ENCODE results near the gene RRAS.
A peak's percentile ranks its signal among the peaks of the same experiment; 100 is the strongest.

The RRAS gene

GRCh38 chr19:49596954-49597702 lies 42.8 kb downstream of the RRAS start:
- DNase-seq (ENCODE audit: extremely low read depth in 1 of 2, low read depth in 1 of 2) = no peak

GRCh38 chr19:49596407-49596806 lies 43.5 kb downstream of the RRAS start:
- no peak for DNase-seq (ENCODE audit: extremely low read depth in 1 of 2, low read depth in 1 of 2)

GRCh38 chr19:49595819-49596404 lies 44.0 kb downstream of the RRAS start:
- no peak for DNase-seq (ENCODE audit: extremely low read depth in 1 of 2, low read depth in 1 of 2)

GRCh38 chr19:49594993-49595818 lies 44.7 kb downstream of the RRAS start:
- no peak for DNase-seq (ENCODE audit: extremely low read depth in 1 of 2, low read depth in 1 of 2)

DNA sequence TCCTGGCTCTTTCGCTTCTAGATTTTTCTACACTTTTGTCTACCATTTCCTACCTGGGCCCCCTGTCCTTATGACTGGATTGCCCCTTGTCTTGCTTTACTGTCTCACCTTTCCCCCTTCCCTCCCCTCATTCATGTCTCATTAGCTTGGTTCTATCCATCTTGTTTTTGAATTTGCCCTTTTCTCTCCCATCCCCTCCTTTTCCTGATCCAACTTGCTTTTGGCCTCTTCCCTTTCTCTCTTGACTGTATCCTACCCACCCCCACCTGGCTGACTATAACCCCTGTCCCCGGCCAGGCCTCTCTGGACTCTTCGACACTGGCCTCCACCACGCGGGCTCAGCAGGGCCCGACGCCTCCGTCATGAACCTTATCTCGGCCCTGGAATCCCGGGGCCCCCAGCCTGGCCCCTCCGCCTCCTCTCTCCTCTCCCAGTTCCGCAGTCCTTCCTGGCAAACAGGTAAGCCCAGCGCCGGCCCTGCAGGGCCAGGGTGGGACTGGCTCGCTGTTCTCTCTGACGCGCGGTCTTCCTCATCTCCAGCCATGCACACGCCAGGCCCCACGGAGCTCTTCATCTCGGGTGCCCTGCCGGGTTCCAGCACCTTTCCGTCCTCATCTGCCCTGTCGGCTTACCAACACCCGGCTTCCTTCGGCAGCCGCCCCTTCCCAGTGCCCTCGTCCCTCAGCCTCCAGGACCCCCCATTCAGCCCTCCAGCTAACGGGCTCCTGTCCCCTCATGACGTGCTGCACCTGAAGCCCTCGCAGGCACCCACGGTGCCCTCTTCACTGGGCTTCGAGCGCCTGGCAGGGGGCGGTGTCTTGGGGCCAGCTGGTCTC lies 45.6 kb downstream of the RRAS start:
- no peak for DNase-seq (ENCODE audit: extremely low read depth in 1 of 2, low read depth in 1 of 2)

GRCh38 chr19:49593233-49594113 lies 46.5 kb downstream of the RRAS start:
- peak; percentile 82 to 94 for DNase-seq (ENCODE audit: extremely low read depth in 1 of 2, low read depth in 1 of 2)

DNA sequence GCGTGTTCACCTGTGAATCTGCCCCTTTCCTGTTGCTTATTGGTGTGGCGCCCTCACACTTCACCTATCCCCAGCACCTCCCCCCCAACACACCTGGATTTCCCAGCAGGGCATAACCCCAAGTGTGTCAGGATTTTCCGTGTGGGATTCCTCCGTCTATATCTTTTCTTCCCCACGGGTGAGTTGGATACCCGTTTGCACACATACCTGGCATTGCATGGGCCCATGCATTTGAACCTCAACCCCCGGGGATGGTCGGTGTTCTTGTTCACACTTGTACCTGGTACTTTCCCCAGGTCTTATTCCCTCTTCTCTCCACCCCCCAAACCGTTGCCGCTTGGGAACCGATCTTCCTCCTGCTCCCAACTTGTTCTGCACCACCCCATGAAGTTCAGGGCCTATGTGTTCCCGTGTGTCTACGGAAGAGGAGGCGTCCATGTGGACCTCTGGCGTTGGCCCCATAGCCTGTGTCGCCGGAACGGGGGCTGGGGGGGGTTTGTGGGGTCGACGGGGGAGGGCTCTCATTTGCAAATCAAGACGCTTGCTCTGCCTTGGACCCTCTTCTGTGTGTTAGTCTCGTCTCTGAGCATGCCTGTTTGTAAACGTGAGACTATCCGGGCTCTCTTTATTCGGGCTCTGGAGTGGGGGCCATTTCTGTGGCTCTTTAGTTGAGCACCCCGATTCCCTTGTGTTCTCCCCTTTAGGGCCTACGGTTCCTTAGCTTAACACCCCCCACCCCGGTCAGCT lies 47.3 kb downstream of the RRAS start:
- no peak for DNase-seq (ENCODE audit: extremely low read depth in 1 of 2, low read depth in 1 of 2)

GRCh38 chr19:49591731-49592485 lies 48.0 kb downstream of the RRAS start:
- no peak for DNase-seq (ENCODE audit: extremely low read depth in 1 of 2, low read depth in 1 of 2)

DNA sequence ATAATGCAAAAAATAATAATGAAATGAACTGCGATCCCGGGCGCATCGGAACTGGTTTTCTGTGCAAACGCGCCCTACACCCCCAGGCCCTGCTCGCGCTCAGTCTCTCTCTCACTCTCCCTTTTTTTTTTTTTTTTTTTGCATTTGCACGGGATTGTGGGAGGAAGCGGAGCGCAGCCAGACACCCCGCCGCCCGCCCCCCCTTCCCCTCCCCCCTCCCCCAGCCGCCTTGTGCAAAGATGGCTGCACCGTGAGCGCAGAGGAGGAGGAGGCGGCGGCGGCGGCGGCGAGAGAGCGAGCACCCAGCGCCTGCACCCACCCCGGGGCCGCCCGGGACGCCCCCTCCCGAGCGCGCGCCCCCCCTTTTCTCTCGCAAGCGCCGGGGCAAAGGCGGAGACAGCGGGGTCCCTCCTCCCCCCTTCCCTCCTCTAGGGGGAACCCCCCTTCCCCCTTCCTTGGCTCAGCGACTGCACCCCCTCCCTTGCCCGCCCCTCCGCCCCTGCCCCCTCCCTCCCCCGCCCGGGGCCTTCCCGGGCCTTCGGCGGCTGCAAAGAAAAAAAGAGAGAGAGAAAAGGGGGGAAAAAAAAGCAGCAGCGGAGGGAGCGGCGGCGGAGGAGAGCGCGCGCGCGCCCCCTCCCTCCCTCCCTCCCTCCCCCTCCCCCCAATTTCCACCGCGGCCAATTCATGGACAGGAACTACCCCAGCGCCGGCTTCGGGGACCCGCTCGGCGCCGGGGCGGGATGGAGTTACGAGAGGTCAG lies 48.8 kb downstream of the RRAS start, which contains the start of gene PRR12:
PRR12 (plus strand) TSS at position 212 of the 760 bp plus-strand sequence; CDS start at position 685, 473 bp downstream.
- no peak for DNase-seq (ENCODE audit: extremely low read depth in 1 of 2, low read depth in 1 of 2)

DNA sequence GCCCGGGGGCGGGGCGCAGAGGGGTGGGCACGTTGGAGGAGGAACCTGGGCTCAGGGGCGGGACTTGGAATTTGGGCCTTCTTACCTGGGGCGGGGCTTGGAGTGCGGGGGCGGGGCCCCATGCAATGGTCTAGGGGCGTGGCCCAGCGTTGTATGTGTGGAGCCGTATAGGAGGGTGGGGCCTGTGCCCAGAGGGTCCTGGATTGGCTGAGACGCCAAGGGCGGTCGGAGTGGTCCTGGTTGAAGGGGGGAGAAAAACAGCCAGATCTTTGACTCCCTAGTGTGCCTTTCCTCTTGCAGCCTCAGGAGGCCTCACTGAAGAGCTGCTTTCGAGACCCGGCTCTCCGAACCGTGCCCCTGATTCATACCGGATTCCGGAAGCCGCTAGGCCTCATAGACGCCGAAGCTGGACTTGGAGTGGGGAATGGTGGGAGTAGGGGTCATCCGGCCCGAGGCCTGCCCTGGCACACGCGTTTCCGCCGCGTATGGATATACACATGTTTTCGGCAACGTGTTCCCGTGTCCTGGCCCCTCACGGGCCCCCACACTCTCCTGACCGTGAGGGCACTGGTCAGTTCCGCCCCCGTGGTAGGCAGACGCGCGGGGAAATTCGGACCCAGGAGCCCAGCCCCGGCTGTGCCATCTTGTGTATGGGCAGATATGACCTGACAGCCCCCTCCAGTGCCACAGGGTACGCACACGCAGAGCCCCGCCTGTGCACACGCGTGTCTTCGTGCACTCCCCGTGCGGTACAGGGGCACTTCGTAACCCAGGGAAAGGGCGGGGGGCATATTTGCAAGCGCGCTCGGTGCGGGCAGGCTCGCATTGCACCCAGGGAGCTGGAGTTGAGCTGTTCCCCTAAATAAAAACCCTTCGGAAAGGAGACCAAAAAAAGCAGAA lies 49.6 kb downstream of the RRAS start:
- peak; percentile 82 to 96 for DNase-seq (ENCODE audit: extremely low read depth in 1 of 2, low read depth in 1 of 2)

GRCh38 chr19:49589502-49589905 lies 50.4 kb downstream of the RRAS start:
- DNase-seq (ENCODE audit: extremely low read depth in 1 of 2, low read depth in 1 of 2) = no peak

DNA sequence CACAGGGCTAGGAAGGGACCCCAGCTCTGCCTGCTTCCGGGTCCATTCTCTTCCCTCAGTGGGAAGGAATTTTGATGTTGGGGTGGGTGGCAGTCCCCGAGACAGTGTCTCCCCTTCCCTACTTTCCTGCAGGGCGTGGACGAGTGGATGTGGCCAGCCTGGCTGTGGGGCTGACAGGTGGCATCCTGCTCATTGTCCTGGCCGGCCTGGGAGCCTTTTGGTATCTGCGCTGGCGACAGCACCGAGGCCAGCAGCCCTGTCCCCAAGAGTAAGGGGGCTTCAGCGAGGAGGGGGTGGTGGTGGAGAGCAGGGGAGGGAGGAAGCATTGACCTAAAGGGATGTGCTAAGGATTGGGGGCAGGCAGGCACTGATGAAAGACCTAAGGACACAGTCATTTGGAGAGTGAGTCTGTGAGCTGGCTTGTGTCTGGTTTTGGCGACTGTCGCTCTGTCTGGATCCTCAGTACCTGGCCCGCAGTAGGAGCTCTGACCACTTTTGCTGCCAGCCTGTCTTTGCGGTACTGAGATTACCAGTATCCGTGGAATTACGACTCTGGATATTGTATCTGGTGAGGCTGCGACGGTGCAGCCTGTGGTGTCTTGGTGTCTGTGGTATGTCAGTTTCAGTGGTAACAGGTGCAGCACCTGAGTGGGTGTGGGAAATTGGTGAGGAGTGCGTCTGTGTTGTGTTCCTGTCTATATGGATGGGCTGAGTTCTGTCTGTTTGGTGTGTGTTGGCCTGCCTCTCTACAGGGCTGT lies 51.4 kb downstream of the RRAS start:
- DNase-seq (ENCODE audit: extremely low read depth in 1 of 2, low read depth in 1 of 2) = no peak

GRCh38 chr19:49587227-49587626 lies 52.7 kb downstream of the RRAS start:
- DNase-seq (ENCODE audit: extremely low read depth in 1 of 2, low read depth in 1 of 2) = no peak

All from stimulated activated CD8-positive, alpha-beta memory T cell treated with anti-CD3 and anti-CD28 coated beads, Interleukin-7, amount 100 ng/mL, for 48 hours (primary cell).